ENCODE data around the gene ADH4. TPM values are rescaled to one million over a fixed set of nuclear protein-coding genes. Genes with fewer than 3 reads are reported as not detected.
"Not testable (repeated sequence)": the region's sequence is repeated elsewhere in the genome, so short reads cannot be mapped to it uniquely, and the experiment has no call there.

The ADH4 gene
- total and polyA plus RNA-seq, 9 of the 15 experiments (the other 6 are each of a cell fraction or from before 2014, with no cell fraction given) = not detected

DNA sequence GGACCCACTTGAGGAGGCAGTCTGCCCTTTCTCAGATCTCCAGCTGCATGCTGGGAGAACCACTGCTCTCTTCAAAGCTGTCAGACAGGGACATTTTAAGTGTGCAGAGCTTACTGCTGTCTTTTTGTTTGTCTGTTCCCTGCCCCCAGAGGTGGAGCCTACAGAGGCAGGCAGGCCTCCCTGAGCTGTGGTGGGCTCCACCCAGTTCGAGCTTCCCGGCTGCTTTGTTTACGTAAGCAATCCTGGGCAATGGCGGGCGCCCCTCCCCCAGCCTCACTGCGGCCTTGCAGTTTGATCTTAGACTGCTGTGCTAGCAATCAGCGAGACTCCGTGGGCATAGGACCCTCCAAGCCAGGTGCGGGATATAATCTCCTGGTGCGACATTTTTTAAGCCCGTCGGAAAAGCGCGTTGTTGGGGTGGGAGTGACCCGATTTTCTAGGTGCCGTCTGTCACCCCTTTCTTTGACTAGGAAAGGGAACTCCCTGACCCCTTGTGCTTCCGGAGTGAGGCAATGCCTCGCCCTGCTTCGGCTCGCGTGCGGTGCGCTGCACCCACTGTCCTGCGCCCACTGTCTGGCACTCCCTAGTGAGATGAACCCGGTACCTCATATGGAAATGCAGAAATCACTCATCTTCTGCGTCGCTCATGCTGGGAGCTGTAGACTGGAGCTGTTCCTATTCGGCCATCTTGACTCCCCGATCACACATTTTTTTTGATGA lies 26.8 kb downstream of the ADH4 start:
- H3K27ac ChIP-seq (ENCODE audit: extremely low read depth, low read depth, low read length); intact Hi-C loops (cut with micrococcal nuclease); H3K36me3 ChIP-seq (ENCODE audit: control insufficient read depth, insufficient read depth, low read length); H3K4me3 ChIP-seq; H3K9me1 ChIP-seq (ENCODE audit: control insufficient read depth, insufficient read depth, low read length); DNase-seq (ENCODE audit: extremely low read depth in 1 of 4, low spot score in 3 of 4); POLR2A ChIA-PET; H3K9me3 ChIP-seq (replicated peaks; ENCODE audit: control insufficient read depth, insufficient read depth, low read depth, low read length); H4K20me1 ChIP-seq (replicated peaks; ENCODE audit: control insufficient read depth, insufficient read depth, low read length); in situ Hi-C loops (cut with MboI); ATAC-seq; H3K27me3 ChIP-seq (ENCODE audit: control insufficient read depth in 2 of 2, insufficient read depth in 2 of 2, low read length in 2 of 2); BruUV-seq (replicated peaks); H3K4me1 ChIP-seq (replicated peaks in 1 of 2; ENCODE audit: control insufficient read depth in 2 of 2, insufficient read depth in 2 of 2, low read length in 2 of 2); H3K79me2 ChIP-seq (ENCODE audit: control insufficient read depth, insufficient read depth, low read length); H3K4me2 ChIP-seq (ENCODE audit: insufficient read depth, low read length); H3K9ac ChIP-seq (ENCODE audit: insufficient read depth in 1 of 2, low read depth in 2 of 2, low read length in 2 of 2); FAIRE-seq; TF ChIP-seq NR2C1 (tag; IDR thresholded peaks at IDR 0.05): not testable (repeated sequence)
- H2AFZ ChIP-seq (ENCODE audit: low read depth, low read length) = peak overlapping the region; percentile 66; the same call in 1 of the 2 replicates
- CTCF ChIA-PET (ENCODE audit: low intra/inter-chr PET ratio) = interaction anchor here (0.7 to 1.9 kb wide), 3 partner anchors 15 to 289 kb away, joined by 4 to 10 read pairs (median 5); no protein-coding TSS in a partner anchor
- WGBS (ENCODE audit: insufficient coverage, low coverage, missing lambda C conversion rate) = 62% methylated on average over 21 of the region's 29 CpGs
- TF ChIP-seq NR2C1 (IDR thresholded peaks at IDR 0.05) = 0 out of 2 replicates have a peak, but pooled peaks have one; percentile 17

DNA sequence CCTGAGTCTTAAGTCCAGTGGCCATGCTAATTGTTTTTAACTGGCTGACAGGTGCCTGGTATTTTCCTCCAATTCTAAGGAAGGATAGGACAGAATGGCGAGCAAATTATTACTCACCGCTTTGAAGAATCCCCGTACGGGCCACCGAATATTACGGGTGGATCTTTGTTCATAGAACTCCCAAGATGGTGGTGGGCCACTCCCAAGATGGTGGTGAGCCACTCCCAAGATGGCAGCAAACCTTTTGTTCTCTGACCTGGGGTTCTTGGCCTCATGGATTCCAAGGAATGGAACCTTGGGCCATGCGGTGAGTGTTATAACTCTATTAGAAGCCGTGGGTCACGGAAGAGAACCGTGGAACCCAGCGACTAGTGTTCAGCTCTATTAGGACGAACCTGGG lies 34.8 kb downstream of the ADH4 start:
- H3K9me1 ChIP-seq (ENCODE audit: control insufficient read depth, insufficient read depth, low read length); H4K20me1 ChIP-seq (replicated peaks; ENCODE audit: control insufficient read depth, insufficient read depth, low read length); H3K4me2 ChIP-seq (ENCODE audit: insufficient read depth, low read length); H3K27ac ChIP-seq (ENCODE audit: extremely low read depth, low read depth, low read length); in situ Hi-C loops (cut with MboI); POLR2A ChIA-PET; H3K36me3 ChIP-seq (ENCODE audit: control insufficient read depth, insufficient read depth, low read length); H2AFZ ChIP-seq (ENCODE audit: low read depth, low read length); BruUV-seq (replicated peaks); FAIRE-seq; CTCF ChIA-PET (ENCODE audit: low intra/inter-chr PET ratio); H3K79me2 ChIP-seq (ENCODE audit: control insufficient read depth, insufficient read depth, low read length); H3K4me3 ChIP-seq; H3K9ac ChIP-seq (ENCODE audit: insufficient read depth in 1 of 2, low read depth in 2 of 2, low read length in 2 of 2); DNase-seq (ENCODE audit: extremely low read depth in 1 of 4, low spot score in 3 of 4); H3K9me3 ChIP-seq (replicated peaks; ENCODE audit: control insufficient read depth, insufficient read depth, low read depth, low read length); ATAC-seq; H3K4me1 ChIP-seq (replicated peaks in 1 of 2; ENCODE audit: control insufficient read depth in 2 of 2, insufficient read depth in 2 of 2, low read length in 2 of 2); H3K27me3 ChIP-seq (ENCODE audit: control insufficient read depth in 2 of 2, insufficient read depth in 2 of 2, low read length in 2 of 2); intact Hi-C loops (cut with micrococcal nuclease): not testable (repeated sequence)
- 55% methylated on average over 12 of the region's 12 CpGs for WGBS (ENCODE audit: insufficient coverage, low coverage, missing lambda C conversion rate)
- peak; percentile 19 to 89 (median 58) for TF ChIP-seq YY1 (IDR thresholded peaks at IDR 0.05; ENCODE audit: borderline replicate concordance in 1 of 3, control insufficient read depth in 1 of 3, extremely low read depth in 1 of 3, insufficient read depth in 3 of 3, insufficient read length in 1 of 3, insufficient replicate concordance in 2 of 3, low read depth in 1 of 3, low read length in 2 of 3)
- TF ChIP-seq, protein P1, sequence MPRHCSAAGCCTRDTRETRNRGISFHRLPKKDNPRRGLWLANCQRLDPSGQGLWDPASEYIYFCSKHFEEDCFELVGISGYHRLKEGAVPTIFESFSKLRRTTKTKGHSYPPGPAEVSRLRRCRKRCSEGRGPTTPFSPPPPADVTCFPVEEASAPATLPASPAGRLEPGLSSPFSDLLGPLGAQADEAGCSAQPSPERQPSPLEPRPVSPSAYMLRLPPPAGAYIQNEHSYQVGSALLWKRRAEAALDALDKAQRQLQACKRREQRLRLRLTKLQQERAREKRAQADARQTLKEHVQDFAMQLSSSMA (CRISPR knock-in tag; IDR thresholded peaks at IDR 0.05) = peak; percentile 75; the same call in 1 of the 2 replicates

All from K562 (cell line).